ENCODE measurements around the gene SNX18. TPM values are rescaled to one million over a fixed set of nuclear protein-coding genes. Genes with fewer than 3 reads are reported as not detected.
A peak's percentile ranks its signal among the peaks of the same experiment; 100 is the strongest.

Gene SNX18
- total and polyA plus RNA-seq, 12 donors, result 4.1 to 31.0 (median 19.9) TPM

DNA sequence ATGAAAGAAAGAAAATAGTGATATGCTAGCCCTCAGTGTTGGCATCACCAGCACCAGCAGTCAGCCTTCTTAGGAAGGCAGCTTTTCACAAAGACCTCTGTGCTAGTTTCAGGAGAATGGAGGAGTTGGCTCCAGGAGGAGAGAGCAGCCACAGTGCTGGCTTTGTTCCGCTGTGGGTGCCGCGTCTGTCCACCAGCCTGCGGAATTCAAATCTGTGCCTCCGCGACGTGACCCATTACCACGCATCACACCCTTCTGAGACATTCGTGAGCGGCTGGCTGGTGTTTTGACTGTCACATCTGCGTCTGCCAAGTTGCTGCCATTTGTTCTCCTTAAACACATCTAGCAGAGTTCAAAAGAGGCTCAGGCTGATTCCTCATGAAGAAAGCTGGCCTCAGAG, 34.4 kb downstream of the SNX18 start:
- H3K4me3 ChIP-seq, result no peak overlapping the region
- H3K9me3 ChIP-seq, result no peaks in the 10 kb centered on the region
- H3K36me3 ChIP-seq, result peaks cover 0 to 43% (median 3%) of the 10 kb centered on the region in 9 donors
- intact Hi-C loops (cut with DNase I), result no loop called here
- 94 to 97% methylated on average over 11 of the region's 11 CpGs for WGBS, 2 donors
- ATAC-seq, result no peak
- TF ChIP-seq, protein P1, sequence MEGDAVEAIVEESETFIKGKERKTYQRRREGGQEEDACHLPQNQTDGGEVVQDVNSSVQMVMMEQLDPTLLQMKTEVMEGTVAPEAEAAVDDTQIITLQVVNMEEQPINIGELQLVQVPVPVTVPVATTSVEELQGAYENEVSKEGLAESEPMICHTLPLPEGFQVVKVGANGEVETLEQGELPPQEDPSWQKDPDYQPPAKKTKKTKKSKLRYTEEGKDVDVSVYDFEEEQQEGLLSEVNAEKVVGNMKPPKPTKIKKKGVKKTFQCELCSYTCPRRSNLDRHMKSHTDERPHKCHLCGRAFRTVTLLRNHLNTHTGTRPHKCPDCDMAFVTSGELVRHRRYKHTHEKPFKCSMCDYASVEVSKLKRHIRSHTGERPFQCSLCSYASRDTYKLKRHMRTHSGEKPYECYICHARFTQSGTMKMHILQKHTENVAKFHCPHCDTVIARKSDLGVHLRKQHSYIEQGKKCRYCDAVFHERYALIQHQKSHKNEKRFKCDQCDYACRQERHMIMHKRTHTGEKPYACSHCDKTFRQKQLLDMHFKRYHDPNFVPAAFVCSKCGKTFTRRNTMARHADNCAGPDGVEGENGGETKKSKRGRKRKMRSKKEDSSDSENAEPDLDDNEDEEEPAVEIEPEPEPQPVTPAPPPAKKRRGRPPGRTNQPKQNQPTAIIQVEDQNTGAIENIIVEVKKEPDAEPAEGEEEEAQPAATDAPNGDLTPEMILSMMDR (IDR thresholded peaks at IDR 0.05), result no peak
- no peaks in the 10 kb centered on the region for H3K27me3 ChIP-seq
- DNase-seq, result no peak
- H3K27ac ChIP-seq, result no peak overlapping the region
- peaks cover 2 to 28% (median 18%) of the 10 kb centered on the region in 9 donors for H3K4me1 ChIP-seq

DNA sequence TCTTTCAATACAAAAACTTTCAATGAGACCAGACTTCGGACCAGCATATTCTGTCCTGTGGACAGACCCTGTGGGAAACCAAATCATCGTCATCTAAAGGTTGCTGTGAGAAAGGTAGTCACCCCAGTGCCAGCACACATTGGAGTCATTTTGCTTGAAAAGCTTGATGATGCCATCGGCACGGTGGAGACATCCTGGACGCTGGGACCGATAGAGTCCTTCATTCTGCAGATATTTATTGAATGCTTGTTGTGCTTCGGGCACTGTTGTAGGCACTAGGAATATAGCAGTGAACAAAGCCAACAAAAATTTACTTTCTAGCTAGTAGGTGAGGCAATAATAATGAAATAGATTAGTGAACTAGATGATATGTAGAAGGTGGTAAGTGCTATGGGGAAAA, 34.9 kb downstream of the SNX18 start:
- TF ChIP-seq, protein P1 (IDR thresholded peaks at IDR 0.05), result no peak
- WGBS, 2 donors, result 98% methylated on average over 7 of the region's 7 CpGs
- Histone ChIP-seq H3K27ac (no peak overlapping the region), H3K27me3 (no peaks in the 10 kb centered on the region), H3K36me3 (peaks cover 0 to 38% (median under 1%) of the 10 kb centered on the region in 9 donors), H3K9me3 (no peaks in the 10 kb centered on the region), H3K4me1 (peaks cover 2 to 22% (median 14%) of the 10 kb centered on the region in 9 donors), H3K4me3 (no peak overlapping the region)
- ATAC-seq (no peak), DNase-seq (no peak)
- intact Hi-C loops (cut with DNase I), result no loop called here

DNA sequence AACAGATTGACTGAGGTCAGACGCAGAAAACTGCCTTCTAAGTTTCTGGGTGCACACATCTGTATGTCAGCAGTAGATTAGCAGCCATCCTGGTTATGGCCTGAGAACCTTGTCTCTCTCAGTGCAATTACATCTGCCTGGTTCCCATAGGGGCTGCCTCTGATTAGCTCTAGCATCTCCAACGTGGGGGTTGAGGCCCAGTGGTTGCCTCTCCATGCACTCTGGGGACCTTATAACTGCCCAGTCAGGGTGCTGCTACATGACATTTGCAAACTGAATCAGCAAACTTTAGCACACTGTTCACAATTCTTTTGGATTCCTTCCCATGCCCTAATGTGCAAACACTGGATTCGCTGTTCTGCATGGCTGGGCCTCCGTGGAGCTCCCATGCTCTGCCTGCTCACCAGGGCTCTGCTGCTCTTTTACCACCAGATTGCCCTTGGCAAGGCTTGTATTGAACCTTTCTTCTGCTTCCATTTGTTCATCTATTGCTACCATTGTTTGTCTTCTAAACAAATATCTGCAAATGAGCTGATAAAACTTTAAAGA, 36.2 kb downstream of the SNX18 start:
- WGBS, 2 donors, result 83% methylated on average over 4 of the region's 4 CpGs
- H3K27ac ChIP-seq, result no peak overlapping the region
- peaks cover 0 to 22% (median 10%) of the 10 kb centered on the region in 9 donors for H3K4me1 ChIP-seq
- DNase-seq, result no peak
- intact Hi-C loops (cut with DNase I), result no loop called here
- no peak overlapping the region for H3K4me3 ChIP-seq
- no peaks in the 10 kb centered on the region for H3K9me3 ChIP-seq
- no peaks in the 10 kb centered on the region for H3K27me3 ChIP-seq
- peaks cover 0 to 25% (median 0%) of the 10 kb centered on the region in 9 donors for H3K36me3 ChIP-seq
- TF ChIP-seq, protein P1 (IDR thresholded peaks at IDR 0.05), result no peak
- peak in 2 of 8 donors; percentile 35 to 53 for ATAC-seq

DNA sequence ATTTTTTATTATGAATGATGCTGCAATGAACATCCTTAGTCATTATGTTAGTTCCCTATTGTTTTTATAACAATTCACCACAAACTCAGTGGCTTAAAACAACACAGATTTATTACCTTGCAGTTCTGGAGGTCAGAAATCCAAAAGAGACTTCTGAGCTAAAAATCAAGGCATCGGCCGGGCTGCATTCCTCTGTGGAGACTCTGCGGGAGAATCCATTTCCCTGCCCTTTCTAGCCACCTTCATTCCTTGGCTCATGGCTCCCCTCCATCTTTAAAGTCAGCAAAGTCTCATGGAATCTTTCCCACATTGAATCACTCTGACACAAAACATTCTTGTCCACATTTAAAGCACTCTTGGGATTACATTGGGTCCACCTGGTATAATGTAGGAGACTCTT, 38.6 kb downstream of the SNX18 start:
- no peak overlapping the region for H3K27ac ChIP-seq
- H3K27me3 ChIP-seq, result no peaks in the 10 kb centered on the region
- TF ChIP-seq, protein P1 (IDR thresholded peaks at IDR 0.05), result no peak
- ATAC-seq (no peak), DNase-seq (no peak)
- H3K4me1 ChIP-seq, result peaks cover 0 to 22% (median 6%) of the 10 kb centered on the region in 9 donors
- intact Hi-C loops (cut with DNase I), result no loop called here
- peaks cover 0 to 14% (median 0%) of the 10 kb centered on the region in 9 donors for H3K36me3 ChIP-seq
- H3K4me3 ChIP-seq, result no peak overlapping the region
- WGBS, 2 donors, result 56 to 73% methylated on average over 3 of the region's 3 CpGs
- H3K9me3 ChIP-seq, result peaks cover 0 to 4% (median 0%) of the 10 kb centered on the region in 11 donors
